ENCODE measurements around the gene POMT2.

DNA sequence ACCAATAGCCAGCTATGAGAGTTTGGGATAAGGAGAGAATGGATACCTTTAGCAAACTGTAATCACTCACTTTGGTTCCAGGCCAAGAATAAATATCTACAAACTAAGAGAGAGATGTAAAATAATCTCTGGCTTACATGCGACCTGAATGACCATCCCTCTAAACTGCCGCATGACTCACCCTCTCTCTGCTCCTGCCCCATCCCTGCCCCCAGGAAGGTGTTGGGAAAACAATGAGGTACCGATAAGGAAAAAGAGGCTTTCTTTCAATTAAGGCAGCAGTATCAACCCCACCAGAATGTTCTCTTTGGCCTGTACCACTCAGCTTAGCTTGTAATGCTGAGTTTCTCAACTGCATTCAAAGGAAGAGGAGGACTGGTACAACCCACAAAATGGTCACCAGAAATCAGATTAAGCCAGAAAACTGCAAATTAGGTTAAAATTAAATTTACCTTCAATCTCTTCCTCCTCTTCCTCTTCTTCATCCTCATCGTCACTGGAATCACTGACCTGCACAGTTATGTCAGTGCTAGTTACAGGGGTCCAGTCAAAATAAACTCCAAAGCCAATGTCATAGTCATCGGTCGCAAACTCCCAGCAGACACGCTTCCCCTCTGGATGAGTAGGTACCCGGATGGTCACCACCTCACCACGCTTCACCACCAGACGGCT is 22.2 kb upstream of the POMT2 start:
- TF ChIP-seq, protein P1, sequence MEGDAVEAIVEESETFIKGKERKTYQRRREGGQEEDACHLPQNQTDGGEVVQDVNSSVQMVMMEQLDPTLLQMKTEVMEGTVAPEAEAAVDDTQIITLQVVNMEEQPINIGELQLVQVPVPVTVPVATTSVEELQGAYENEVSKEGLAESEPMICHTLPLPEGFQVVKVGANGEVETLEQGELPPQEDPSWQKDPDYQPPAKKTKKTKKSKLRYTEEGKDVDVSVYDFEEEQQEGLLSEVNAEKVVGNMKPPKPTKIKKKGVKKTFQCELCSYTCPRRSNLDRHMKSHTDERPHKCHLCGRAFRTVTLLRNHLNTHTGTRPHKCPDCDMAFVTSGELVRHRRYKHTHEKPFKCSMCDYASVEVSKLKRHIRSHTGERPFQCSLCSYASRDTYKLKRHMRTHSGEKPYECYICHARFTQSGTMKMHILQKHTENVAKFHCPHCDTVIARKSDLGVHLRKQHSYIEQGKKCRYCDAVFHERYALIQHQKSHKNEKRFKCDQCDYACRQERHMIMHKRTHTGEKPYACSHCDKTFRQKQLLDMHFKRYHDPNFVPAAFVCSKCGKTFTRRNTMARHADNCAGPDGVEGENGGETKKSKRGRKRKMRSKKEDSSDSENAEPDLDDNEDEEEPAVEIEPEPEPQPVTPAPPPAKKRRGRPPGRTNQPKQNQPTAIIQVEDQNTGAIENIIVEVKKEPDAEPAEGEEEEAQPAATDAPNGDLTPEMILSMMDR (conservative IDR thresholded peaks at IDR 0.05; ENCODE audit: low read length): no peak
- TF ChIP-seq EZH2phosphoT487 (IDR thresholded peaks at IDR 0.05; ENCODE audit: borderline replicate concordance, low read depth, low read length): no peak
